ENCODE results near the gene PDE4D.
A peak's percentile ranks its signal among the peaks of the same experiment; 100 is the strongest.

The PDE4D gene

DNA sequence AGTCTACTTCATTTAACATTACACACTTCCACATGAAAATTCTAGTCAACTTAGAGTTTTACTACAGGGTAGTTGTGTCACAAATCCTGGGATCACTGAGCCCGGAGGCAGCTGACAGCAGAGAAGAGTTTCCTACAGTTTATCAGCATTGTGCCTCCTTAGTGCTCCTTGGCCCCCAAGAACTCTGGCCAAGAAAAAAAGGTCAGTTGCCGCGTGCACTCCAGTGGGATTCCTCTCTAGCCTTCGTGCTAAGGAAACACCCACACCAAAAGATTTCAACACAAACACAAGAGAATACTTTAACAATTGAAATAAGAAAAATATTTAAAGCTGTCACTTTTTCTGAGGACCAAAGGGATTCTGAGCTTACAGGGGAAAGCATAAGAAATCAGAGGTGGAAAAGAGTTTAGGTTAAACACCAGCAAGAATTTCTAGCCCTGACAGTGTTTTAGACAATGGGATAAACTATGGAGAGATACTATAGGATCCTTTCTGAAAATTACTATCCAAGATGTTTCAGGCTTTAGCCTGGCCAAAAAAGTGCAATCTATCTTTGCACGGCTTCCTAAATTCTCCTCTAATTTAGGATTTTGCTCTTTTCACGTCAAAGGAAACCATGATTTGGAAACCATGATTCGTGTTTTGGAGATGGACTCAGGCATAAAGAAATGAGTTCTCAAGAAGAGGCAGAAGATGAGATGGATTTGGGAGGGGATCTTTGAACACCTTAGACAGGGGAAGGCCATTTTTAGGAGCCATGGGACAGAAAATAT lies 703.9 kb downstream of the PDE4D start:
- no peak for DNase-seq

DNA sequence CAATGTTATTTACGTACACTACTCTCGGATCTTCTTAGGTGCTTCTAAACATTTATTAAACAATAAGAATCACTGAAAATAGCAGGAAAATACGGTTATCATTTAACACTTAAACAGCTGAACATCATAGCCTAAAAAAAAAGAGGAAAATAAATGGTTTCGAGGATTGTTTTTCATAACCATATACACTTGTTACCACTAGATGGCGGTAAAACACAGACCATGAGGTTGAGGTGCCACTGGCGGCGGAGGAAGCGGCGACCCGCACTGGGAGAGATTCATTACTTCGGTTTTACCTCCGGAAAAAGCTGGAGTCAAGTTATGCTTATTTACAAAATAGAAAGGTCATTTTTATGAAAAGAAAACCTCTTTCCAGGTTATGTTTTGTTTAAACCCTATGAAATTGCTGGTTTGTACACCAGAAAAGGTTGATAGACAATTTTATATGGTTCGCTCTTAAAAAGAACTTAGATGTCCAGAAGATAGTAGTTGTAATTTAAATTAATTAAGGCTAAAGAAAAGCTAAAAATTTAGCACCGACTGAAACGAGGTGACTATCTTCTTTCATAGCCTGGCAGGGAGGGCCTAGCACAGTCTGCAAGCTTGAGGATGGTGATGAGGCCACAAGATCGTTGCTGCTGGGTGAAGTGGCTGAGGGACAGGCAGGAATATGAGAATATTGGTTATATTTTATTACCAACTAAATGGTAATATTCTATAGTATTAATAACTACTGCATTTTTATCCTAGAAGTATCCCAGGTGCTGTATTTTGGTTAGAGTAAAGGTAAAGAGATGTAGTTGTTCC lies 704.9 kb downstream of the PDE4D start:
- peak; percentile 33 for DNase-seq

DNA sequence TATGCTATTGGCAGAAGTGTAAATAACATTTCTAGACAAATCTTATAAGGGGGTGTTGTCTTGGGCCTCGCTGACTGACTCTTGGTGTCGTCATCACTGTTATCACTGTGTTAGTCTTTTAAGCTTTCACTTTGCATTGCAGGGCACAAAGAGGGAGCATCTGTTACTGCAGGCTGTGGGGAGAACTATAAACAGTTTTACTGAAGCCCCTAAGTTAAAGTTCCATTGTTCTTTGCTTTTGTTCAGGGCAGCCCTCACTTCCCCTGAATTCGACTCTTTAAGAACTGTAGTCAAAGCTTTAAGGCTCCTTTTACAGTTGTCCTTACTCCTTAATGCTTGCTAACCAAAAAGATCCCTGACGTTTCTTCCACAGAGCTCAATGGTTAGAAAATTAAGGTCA lies 705.7 kb downstream of the PDE4D start:
- DNase-seq: no peak

DNA sequence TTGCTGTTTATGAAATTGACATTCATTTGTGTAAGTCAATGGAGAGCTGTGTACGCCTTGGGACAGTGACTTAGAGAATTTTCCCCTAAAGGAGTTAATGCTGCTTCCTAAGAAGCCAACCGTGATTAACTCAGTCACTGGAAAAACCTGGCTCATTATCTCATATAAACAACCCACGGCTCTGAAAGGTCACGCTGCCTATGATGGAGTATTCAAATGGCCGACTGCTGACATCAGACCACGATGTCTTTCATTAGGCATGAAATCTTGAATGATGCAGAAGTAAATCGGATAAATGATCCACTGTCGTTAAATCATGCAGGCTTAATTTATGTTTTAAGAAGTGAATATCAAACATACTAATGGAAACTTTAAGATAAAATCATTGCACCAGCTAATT lies 706.9 kb downstream of the PDE4D start:
- no peak for DNase-seq

DNA sequence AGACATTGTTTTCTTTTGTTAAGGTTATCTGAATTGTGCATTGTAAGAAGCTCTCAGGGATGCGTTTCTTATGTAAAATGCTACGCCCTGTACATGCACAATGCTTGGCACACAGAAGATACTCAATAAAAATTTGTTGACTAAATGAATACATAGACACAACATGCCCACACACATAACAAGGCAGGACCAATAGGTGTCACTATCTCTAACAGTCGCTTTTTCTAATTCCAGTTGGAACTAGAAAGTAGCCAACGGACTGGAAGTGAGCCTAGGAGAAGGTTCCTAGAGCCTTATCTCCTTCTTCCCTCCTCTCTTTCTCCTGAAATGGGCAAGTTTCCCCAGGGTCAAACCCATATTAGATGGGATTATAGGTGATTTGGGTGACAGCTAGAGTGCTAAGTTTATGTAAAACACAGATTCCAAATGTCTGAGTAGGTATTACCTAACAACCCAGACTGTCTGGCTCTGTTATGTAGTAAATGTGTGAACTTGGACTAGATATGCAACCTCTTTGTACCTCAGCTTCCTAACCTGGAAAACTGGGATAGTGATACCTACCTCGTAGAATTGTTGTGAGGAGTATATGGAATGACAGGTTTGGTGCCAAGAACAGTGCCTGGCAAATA lies 707.7 kb downstream of the PDE4D start:
- DNase-seq: no peak

GRCh38 chr5:59184769-59185168 lies 708.8 kb downstream of the PDE4D start:
- no peak for DNase-seq

- DNase-seq: no peak
Measured at GRCh38 chr5:59182760-59183159, 710.8 kb downstream of the PDE4D start.

- DNase-seq: no peak
Measured at GRCh38 chr5:59180515-59180914, 713.0 kb downstream of the PDE4D start.

DNA sequence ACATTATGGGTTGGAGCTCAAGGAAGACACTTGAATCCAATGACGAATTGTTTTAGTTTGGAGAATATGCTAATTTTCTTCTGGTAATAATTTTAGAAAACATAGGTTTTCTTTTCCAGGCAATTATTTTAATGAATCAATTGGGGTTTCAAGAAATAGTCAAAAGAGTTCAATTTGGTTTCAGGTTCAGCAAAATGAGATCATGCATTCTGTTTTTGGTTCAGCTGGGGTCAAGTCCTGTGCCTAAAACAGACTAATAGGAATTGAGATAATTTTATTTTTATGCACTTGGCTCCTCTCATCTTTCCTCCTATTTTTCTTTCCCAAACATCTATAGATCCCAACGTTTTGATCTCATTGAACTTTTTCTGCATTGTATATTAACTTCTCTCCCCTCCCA lies 713.8 kb downstream of the PDE4D start:
- DNase-seq: no peak

DNA sequence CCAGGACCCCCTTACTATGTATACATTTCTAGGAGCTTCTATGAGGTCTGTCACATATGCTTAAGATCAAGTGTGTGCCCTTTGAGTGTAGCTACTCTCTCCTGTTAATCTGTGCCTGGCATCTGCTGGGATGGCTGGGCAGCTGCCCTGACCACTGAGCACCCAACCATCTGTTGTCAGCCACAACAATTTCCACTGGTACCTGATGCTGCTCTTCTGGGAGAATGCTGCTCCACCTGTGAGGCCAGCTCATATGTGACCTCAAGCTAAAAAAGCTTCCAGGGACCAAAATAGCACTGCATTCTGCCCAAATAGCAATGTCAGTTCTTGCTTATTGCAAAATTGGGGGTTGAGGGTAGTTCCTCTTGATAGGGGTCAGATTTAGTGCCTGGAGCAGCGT lies 715.0 kb downstream of the PDE4D start:
- no peak for DNase-seq

GRCh38 chr5:59178071-59178470 lies 715.5 kb downstream of the PDE4D start:
- no peak for DNase-seq

DNA sequence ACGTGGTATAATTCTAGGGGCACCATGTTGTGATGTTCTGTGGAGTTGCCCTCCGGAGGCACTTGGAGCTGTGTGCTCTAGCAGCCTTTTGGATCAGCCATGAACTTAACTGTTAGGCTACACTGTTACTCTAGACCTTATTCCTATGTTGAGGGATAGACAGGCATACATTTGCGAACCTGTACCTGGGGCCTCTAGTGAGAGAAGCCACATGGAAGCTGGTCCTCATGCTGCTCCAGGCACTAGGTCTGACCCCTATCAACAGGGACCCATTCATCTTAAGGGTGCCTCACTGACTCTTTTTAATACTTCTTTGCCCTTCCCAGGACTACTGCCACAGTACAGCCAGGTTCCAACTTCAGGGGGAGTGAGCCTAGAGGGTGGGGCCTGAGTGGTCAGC lies 715.9 kb downstream of the PDE4D start:
- DNase-seq: no peak

DNA sequence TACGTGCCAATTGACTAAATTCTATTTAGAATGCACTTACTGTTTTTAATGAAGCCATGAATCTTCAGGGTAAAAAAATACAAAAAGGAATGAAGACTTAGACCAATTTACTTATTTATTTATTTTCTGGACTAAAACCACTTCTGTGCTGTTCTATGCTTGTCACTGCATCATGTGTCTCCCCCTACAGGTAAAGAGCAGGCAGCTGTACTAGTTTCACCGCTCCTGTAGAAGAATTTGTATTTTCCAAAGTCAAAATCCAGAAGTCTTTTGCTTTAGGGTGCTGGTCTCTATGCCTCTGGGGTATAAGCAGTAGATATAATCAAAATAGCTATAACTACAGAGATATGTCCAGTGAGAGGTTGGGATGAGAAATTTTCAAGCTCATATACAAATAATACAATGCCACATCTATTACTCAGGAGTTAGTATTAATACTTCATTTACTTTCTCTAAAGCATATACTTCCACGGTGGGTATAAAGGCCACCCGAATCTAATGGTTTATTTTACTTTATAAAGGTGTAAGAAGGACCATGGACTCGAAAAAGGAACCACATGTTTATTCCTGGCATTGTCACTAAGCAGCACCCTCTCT lies 719.2 kb downstream of the PDE4D start:
- DNase-seq: no peak

GRCh38 chr5:59173578-59173977 lies 719.9 kb downstream of the PDE4D start:
- no peak for DNase-seq

GRCh38 chr5:59171131-59171530 lies 722.4 kb downstream of the PDE4D start:
- no peak for DNase-seq

DNA sequence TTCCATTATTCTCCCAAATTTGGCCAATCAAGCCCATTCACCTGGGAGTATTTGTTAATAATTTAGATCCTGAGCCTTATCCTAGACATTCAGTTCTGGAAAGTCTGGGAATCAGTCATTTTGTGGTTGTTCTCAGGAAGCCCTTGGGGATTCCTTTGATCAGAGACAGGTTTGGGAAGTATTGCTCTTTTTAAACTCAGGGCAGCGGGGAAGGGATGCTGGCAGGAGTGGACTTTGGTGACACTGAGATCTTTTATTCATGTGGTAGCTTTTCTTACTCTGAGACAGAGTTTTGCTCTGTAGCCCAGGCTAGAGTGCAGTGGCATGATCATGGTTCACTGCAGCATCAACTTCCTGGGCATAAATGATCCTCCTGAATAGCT lies 723.8 kb downstream of the PDE4D start:
- DNase-seq: no peak

GRCh38 chr5:59169081-59169767 lies 724.3 kb downstream of the PDE4D start:
- DNase-seq: no peak

- DNase-seq: no peak
Measured at GRCh38 chr5:59168067-59168466, 725.5 kb downstream of the PDE4D start.

DNA sequence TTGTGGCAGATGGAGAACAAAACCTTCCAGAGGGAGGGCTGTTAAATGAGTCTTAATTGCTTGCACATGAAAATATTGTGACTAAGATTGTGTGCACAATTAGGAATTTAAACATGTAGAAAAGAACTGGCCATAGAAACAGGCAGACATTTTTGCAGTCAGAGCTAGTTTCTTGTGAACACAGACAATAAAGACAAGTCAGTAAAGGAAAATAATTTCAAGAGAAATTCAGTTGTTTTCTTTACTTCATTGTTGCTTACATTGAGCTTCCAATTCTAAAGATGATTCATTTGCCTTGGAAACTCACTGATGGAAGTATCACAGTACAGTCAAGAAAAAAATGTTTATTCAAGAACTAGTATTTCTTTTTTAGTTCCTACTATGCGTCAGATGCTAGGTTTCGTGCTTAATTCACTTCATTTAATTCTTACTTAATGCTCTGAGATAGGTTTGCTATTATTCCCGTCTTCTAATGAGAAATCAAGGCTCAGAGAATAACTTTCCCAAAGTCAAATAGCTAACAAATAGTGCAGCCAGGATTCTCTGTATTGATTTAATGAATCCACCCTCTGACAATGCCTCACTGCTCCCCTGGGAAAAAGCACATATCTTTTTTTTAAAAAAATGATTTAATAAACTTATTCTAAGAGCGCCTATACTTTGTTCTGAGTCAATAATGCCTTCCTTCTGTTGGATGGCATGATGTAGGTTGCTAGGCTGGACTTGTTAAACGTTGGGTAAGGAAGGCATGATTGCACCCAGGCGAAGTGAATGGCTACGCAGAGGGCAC lies 729.3 kb downstream of the PDE4D start:
- DNase-seq: no peak

DNA sequence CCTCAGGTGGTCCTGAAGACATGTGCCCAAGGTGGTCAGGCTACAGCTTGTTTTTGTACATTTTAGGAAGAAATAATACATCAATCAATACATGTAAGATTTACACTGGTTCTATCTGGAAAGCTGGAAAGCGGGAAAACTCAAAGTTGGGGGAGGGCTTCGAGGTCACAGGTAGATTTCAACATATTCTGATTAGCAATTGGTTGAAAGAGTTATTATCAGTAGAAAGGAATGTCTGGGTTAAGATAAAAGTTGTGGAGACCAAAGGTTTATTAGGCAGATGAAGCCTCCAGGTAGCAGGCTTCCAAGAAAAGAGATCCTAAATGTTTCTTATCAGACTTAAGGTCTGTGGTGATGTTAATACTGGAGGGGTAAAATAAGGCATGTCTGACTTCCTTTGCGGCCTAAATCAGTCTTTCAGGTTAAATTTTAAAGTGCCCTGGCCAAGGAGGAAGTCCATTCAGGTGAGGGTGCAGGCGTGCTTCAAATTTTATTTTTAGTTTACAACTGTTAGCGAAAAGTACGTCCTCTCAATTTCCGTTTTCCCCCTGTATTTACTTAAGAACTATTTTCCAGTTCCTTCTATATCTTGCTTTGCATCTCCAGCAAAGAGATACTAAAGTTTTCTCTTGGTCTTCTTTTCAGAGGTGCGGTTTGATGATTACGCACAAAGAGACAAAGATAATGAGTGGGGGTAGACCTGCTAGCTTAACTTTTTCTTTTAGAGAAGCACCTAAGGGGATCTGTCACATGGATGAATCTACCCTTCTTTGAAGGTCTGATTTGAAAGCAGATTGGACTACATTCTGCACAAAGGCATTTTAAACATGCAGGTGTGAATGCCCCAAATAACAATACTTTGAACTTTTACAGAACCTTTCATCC lies 732.1 kb downstream of the PDE4D start:
- DNase-seq: no peak
